Stimulated activated naive CD8-positive, alpha-beta T cell treated with anti-CD3 and anti-CD28 coated beads, Interleukin-15, Interleukin-2, amounts not matched to agents 100 U/mL and 50 U/mL, for 24 hours (primary cell): ENCODE measurements around the gene PML.
A peak's percentile ranks its signal among the peaks of the same experiment; 100 is the strongest.
"Not testable (repeated sequence)": the region's sequence is repeated elsewhere in the genome, so short reads cannot be mapped to it uniquely, and the experiment has no call there.

ENCODE experiments used
- ATAC-seq: fragments of 150-1000 bp; cut with Tn5 transposase; one replicate; pipeline ENCODE4 v1.10.0; 2021
- DNase-seq: peaks from one replicate; pipeline ENCODE4 v3.0.0; 2021

Gene PML

DNA sequence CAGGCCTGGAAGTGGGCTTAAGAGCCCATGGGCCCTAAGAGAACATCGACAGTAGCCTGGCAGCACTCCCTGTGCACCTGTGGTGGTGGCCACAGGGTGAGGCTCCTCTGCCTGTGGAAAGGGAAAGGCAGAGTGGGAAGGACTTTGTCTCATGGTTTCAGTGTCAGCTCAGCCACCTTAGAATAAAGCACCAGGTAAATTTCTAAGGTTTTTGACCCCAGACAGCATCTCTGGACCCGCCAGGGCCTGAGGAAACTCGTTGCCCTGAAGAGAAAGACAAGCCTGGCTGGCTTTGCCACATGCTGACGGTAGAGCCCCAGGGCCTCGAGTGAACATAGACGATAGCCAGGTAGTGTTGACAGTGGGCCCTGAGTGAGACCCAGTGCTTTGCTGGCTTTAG lies 65.7 kb downstream of the PML start:
- ATAC-seq = no peak
- DNase-seq = no peak

DNA sequence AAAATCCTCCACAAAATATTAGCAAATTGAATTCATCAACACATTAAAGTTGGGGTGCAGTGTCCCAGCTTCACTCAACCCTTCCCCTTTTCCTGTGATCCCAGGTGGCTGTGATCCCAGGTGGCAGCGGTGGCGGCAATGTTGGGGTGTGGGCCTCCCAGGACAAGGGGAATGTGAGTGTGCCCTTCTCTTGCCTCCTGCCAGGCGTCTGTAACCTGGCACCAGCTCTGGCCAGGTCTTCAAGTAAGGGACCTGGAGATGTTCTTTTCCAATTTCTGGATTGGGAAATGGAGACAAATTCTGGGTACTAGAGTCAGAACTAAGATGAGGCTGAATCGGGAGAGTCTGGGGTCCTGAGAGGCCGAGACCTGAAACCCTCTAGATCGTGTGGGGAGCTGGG lies 67.7 kb downstream of the PML start:
- no peak for ATAC-seq
- no peak for DNase-seq

GRCh38 chr15:74062671-74063070 lies 68.2 kb downstream of the PML start:
- ATAC-seq (no peak), DNase-seq (no peak)

DNA sequence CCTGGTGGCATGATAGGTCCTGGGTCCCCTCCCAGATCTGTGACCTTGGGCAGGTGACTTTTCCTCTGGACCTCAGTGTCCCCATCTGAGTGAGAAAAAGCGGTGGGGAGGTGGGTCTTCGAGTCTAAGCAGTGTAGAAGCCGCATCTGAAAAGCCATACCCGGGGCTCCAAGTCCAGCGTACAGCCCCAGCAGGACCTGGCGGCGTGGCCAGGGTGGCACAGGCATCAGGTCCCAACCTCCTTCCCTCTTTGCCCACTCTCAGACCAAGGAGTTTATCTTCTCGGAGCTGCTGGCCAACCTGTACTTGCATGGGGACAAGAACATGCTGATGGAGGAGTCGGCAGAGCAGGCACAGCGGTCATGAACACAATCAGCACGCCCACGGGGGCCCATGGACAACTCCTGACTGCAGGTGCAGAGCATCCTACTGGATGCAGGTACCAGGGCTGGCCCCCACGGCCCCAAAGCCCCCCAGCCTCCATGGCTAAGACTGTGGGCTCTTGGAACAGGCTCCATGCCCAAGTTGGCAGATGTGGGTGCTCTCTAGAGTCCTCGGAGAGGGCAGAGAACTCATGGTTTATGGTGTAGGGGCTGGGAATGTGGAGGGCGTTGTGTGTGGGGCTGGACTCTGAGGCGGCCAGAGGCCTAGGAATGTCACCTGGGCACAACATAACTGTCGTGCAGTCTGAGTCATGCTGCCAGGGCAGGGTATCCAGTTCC lies 69.1 kb downstream of the PML start:
- not testable (repeated sequence) for ATAC-seq, DNase-seq

- ATAC-seq, DNase-seq: not testable (repeated sequence)
These were observed 69.7 kb downstream of the PML start for GRCh38 chr15:74064183-74064582.

- DNase-seq, ATAC-seq: not testable (repeated sequence)
These were observed 70.3 kb downstream of the PML start for GRCh38 chr15:74064822-74065221.

- DNase-seq (peak; percentile 59), ATAC-seq (peak; percentile 86)
These were observed 71.3 kb downstream of the PML start for GRCh38 chr15:74065684-74066411.

- not testable (repeated sequence) for ATAC-seq
These were observed 77.1 kb downstream of the PML start for GRCh38 chr15:74071645-74072044.

DNA sequence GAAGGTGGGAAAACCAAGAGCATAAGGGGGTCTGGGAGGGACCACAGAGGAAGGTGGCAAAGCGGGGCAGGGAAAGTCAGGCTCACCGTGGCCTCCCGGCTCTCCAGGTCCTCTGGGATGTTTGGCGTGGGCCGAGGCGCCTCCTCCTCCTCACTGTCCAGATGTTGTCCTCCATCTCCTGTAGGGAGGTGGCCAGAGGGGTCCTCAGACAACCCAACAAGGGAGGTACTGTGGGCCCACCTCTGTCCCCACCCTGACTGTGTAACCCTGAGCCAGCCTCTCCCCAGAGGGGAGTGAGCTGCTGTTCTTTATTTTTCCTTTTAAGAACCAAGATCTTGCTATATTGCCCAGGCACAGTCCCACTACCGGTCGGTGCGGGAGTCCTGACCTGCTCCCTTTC lies 77.6 kb downstream of the PML start:
- DNase-seq, ATAC-seq: not testable (repeated sequence)

More at GRCh38 chr15:74071645-74072044, 77.1 kb downstream of the PML start:
- not testable (repeated sequence) for DNase-seq

DNA sequence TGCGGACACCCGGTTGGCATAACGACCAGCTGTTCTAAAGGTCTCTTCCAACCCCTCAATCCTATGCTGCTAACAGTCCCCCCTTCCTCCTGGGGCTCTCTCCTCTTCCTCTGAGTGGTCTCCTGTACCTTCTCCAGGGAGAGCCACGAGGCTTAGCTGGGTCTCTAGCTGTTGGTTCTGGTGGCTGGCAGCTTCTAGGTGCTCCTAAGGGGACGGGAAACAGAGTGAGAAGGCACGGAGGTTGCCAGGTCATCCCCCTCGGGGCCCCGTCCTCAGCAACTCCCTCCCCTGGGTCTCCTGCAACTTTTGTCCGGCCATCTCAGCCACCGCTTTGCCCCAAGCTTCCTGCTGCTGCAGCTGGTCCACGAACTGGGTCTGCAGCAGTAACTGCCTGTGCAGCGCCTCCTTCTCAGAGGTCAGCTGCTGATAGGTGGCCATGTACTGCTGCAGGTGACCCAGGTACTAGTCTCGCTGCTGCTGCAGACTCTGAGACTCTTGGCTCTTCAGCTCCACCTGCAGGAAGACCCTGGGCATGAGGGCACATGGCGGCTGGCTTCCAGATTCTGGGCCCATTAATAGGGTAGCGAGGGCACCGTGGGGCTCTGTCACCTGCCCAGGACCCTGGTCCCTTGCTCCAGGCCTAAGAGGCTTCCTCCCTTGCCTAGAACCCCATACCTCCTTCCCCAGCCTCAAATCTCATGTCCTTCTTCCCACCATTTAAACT lies 78.3 kb downstream of the PML start:
- peak; percentile 56 for DNase-seq
- not testable (repeated sequence) for ATAC-seq

GRCh38 chr15:74075781-74076180 lies 81.3 kb downstream of the PML start:
- not testable (repeated sequence) for DNase-seq, ATAC-seq

DNA sequence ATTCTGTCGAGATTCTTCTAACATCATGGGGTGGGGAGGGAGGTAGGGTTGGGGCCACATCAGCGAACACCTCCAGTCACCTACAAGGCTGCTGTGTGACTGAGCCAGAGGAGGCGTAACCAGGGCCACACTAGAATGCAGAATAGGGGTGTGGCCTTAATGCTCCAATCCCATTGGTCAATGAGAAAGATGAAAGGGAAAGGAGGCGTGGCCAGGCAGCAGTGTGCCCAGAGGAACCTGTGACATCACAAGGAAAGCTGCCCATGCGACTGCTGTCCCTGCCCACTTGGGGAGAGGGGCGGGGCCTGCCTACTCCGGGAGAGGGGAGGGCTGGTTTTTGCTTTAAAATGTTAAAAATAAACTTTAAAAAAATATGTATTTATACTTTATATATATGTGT lies 87.9 kb downstream of the PML start, which contains the start of gene GOLGA6A:
TSS of gene GOLGA6A (minus strand) at position 101 of the 400 bp plus-strand sequence. CDS start at position 60, 41 bp downstream.
- DNase-seq, ATAC-seq: not testable (repeated sequence)

GRCh38 chr15:74094567-74094966 lies 100.1 kb downstream of the PML start:
- DNase-seq, ATAC-seq: not testable (repeated sequence)

DNA sequence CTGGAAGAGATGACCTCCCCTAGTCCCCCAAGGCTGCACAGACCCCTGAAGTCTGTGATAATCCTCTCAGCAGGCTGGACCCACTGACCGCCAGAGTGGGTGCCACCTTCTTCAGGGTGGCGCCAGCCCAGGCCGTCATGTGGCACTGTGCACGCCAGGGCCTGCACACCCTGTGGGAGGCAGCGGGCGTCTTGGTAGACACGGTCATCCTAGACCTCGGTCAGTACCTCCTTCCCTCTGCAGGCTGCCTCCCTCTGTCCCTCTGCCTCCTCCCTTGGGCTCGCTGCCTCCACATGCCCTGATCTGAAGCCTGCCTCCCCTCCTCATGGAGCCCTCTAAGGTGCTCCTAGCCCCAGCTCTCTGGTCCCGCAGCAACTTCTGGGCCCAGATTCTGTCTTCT lies 101.1 kb downstream of the PML start:
- ATAC-seq = not testable (repeated sequence)

DNA sequence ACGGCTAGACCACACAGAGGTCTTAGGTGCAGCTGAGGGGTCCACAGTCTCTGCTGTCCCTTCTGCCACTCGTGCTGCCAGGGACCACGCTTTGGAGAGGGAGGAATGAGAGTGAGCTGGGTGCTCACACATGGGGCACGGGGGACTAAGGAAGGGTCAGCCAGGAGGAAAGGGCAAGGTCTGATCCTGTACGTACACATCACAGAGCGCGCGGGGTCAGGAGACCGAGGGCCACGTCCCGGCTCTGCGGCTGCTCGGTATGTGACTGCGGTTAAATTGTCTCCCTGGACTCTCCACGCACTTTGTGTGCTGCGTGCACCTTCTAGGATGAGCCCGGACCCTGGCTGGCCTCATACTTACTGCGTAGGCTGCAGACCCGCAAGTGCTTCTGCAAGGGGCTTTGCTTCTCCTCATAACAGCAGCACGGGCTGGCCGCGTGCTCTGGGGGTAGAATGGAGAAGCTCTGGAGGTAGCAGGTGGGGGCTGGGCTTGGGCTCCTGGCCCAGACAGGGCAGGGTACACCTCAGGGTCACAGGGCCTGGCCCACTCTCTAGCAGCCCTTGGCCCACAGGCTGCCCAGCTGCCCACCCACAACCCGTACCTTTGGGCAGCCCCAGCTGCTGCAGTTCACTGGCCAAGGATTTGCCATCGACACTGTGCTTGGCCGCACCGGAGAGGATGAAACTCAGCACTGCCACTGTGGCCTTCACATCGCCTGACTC lies 102.4 kb downstream of the PML start:
- ATAC-seq, DNase-seq: not testable (repeated sequence)

More for the DNA sequence above, 101.1 kb downstream of the PML start:
- not testable (repeated sequence) for DNase-seq
